Activated effector memory CD4-positive, alpha-beta T cell treated with Interleukin-2 at 50 U/mL for 16 hours (primary cell): Measurements from ENCODE around the gene MINAR2.

ENCODE experiments used
- DNase-seq: peaks from one replicate; pipeline ENCODE4 v3.0.0-alpha.2; 2020

MINAR2 gene

DNA sequence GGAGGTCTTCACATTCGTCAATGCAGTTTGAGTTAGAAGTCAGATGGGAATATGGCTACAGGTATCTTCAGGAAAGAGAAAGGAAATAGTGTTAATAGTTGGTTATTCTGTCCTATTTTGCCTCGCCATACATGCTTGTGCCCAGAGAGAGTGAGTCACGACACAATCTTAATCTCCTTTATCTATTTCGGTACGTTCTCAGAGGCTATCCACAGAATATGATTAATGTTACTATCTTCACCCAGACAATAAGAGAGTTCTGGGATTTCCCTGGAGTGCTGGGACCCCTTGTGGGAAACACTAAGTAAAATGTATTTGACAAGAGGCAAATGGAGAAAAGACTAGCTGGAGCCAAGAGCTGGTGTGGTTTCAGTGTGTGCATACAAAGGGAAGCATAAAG lies 25.5 kb downstream of the MINAR2 start:
- DNase-seq, result no peak

DNA sequence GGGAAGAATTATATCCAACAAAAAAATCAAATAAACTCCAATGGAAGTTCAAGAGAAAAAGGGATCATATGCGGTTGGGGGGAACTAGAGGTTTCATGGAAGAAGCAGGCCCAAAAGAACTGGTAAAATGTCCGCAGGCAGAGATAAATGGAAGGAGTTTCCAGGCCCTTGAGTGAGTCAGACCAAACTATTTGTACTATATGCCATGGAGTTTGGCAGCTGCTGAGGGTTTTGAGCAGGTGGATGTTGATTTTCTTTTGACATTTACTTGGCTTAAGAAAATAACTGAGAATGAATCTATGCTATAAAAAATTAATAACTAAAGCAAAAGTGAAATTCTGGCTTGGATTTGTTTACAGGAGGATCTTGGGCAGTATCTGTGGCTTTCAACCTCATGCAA lies 33.7 kb downstream of the MINAR2 start:
- DNase-seq, result no peak

- DNase-seq, result no peak
Observed at GRCh38 chr5:129803403-129803802, 55.5 kb downstream of the MINAR2 start.

GRCh38 chr5:129804705-129805104 lies 56.8 kb downstream of the MINAR2 start:
- DNase-seq, result no peak

GRCh38 chr5:129807162-129807814 lies 59.4 kb downstream of the MINAR2 start:
- DNase-seq, result no peak
